Measurements from ENCODE around the gene ATG13.

DNA sequence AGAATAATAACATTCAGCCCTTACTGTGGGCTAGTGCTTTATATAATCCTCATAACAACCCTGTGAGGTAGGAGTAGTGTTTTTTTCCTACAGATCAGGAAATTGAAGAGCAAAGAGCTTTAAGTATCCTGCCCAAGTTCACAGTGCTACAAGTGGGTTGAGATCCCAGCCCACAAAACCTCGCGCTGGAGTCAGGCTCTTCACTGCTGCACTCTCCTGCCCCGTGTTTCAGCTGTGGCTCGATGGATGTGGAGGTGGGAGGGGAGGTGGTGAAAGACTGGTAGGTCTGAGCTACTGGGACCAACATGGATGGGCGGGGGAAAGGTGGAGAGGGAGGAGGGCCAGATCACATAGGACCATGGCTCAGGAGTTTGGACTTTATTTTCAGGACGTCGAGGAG, 89.5 kb downstream of the ATG13 start:
- TF ChIP-seq, protein P1, sequence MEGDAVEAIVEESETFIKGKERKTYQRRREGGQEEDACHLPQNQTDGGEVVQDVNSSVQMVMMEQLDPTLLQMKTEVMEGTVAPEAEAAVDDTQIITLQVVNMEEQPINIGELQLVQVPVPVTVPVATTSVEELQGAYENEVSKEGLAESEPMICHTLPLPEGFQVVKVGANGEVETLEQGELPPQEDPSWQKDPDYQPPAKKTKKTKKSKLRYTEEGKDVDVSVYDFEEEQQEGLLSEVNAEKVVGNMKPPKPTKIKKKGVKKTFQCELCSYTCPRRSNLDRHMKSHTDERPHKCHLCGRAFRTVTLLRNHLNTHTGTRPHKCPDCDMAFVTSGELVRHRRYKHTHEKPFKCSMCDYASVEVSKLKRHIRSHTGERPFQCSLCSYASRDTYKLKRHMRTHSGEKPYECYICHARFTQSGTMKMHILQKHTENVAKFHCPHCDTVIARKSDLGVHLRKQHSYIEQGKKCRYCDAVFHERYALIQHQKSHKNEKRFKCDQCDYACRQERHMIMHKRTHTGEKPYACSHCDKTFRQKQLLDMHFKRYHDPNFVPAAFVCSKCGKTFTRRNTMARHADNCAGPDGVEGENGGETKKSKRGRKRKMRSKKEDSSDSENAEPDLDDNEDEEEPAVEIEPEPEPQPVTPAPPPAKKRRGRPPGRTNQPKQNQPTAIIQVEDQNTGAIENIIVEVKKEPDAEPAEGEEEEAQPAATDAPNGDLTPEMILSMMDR (IDR thresholded peaks at IDR 0.05 in 8 of 11, conservative IDR thresholded peaks at IDR 0.05 in 3 of 11) = no peak
- TF ChIP-seq POLR2A (IDR thresholded peaks at IDR 0.05) (no peak), POLR2AphosphoS5 (IDR thresholded peaks at IDR 0.05) (no peak)

Measured in spleen (tissue), 7 donors.